Activated T-cell treated with anti-CD3 and anti-CD28 coated beads, Interleukin-2, amount 50 U/mL, for 24 hours (primary cell): ENCODE results near the gene KRTAP5-1.
A peak's percentile ranks its signal among the peaks of the same experiment; 100 is the strongest.

Experiments used
- DNase-seq: peaks from one replicate; pipeline ENCODE4 v3.0.0-alpha.2; 2020
- H3K27ac Mint-ChIP-seq: 2 replicates; pipeline ENCODE4 v1.8.0; 2020; ENCODE audit warnings: mild to moderate bottlenecking, mixed read lengths
- H3K27me3 Mint-ChIP-seq: 2 replicates; pipeline ENCODE4 v1.8.0; 2020; ENCODE audit warnings: mixed read lengths
- H3K36me3 Mint-ChIP-seq: 2 replicates; pipeline ENCODE4 v1.8.0; 2020; ENCODE audit warnings: low read depth, mixed read lengths
- H3K4me1 Mint-ChIP-seq: 2 replicates; pipeline ENCODE4 v1.8.0; 2020; ENCODE audit warnings: low read depth, mixed read lengths
- H3K4me3 Mint-ChIP-seq: 2 replicates; pipeline ENCODE4 v1.8.0; 2020; ENCODE audit warnings: mild to moderate bottlenecking, moderate library complexity, mixed read lengths
- H3K9me3 Mint-ChIP-seq: 2 replicates; pipeline ENCODE4 v1.8.0; 2020; ENCODE audit warnings: mixed read lengths

Gene KRTAP5-1

GRCh38 chr11:1553808-1554594 is 31.1 kb downstream of the KRTAP5-1 start:
- peaks cover 5% of the 10 kb centered on the region for H3K36me3 Mint-ChIP-seq
- H3K27ac Mint-ChIP-seq, result no peak overlapping the region
- H3K27me3 Mint-ChIP-seq, result peaks cover 20% of the 10 kb centered on the region
- H3K4me1 Mint-ChIP-seq, result no peaks in the 10 kb centered on the region
- H3K9me3 Mint-ChIP-seq, result no peaks in the 10 kb centered on the region
- DNase-seq, result no peak
- no peak overlapping the region for H3K4me3 Mint-ChIP-seq

DNA sequence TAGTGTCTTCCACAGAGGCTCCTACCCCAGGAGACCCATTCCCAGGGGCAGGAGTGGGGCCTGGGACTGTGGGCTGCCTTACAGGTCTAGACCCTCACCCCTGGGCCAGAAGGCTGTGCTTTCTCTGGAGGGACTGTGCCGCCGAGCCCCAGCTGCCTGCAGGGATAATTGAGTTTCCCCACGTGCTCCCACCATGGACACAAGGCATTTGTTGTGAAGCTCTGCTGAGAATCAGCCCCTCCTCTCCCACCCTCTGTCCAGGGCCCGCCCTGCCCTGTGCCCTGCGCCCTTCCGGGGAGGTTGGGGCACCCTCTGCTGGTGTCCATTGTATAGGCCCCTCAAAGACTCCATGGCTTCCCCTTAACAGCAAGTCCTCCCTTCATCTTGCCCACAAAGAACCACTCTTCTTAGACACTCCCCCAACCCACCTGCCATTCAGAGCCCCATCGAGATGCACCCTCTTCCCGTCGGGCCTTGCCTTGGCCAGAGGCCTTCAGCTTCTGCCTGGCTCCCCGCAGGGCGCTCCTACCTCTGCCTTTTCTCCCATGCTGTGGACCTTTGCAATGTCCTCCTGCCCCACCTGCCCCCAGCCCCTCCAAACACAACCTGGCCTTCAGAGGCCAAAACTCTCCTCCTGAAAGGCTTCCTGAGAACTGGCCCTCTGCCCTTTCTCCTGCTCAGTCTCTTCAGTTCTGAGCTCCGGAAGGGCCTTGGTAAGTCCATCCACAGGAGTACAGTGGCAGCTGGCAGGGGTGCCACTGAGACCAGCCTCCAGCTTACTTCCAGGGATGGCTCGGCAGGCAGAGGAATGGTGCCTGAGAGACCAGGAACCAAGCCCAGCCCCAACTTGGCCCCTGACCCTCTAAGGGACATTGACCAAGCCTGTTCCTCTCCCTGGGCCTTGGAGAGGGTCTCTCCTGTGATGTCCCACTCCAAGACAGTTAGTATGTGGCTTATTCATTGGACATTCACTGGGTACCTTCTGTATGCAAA is 35.4 kb downstream of the KRTAP5-1 start:
- H3K4me3 Mint-ChIP-seq, result no peak overlapping the region
- no peak overlapping the region for H3K27ac Mint-ChIP-seq
- peaks cover 4% of the 10 kb centered on the region for H3K4me1 Mint-ChIP-seq
- H3K9me3 Mint-ChIP-seq, result no peaks in the 10 kb centered on the region
- DNase-seq, result no peak
- no peaks in the 10 kb centered on the region for H3K36me3 Mint-ChIP-seq
- peaks cover 47% of the 10 kb centered on the region for H3K27me3 Mint-ChIP-seq

- Mint-ChIP-seq H3K27ac (no peak overlapping the region), H3K4me3 (no peak overlapping the region), H3K9me3 (no peaks in the 10 kb centered on the region), H3K27me3 (peaks cover 45% of the 10 kb centered on the region), H3K4me1 (peaks cover 4% of the 10 kb centered on the region), H3K36me3 (no peaks in the 10 kb centered on the region)
- DNase-seq, result no peak
Observed at GRCh38 chr11:1548221-1549070, 36.6 kb downstream of the KRTAP5-1 start.

DNA sequence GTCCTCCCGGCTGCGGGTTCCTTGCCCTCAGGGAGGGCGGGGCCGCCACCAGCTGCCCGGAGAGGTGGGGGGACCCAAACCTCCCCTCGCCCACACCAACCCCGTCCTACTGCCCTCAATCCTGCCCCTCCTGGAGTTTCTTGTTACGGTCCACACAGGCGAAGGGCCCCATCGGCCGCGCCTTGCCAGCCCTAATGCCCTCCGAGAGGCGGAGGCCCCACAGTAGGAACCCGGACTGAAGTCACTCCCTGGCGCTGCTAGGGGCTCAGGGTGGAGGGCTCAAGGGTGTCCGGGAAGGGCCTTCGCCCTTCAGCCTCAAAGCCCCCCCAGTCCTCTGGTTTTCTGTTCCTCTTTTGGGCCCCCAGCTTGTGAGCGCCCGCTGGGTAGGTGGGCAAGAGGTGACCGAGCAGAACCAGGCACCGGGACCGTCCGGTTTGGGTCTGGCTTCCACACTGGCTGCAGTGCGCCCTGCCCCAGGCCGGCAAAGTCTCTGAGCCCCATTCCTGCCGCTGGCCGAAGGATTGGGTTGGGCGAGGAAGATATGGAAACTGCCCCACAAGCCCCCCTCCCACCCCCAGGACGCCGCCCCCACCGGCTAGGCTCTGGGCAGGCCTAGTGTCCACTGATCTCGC is 37.5 kb downstream of the KRTAP5-1 start:
- Mint-ChIP-seq H3K9me3 (no peaks in the 10 kb centered on the region), H3K4me3 (no peak overlapping the region), H3K27ac (no peak overlapping the region)

GRCh38 chr11:1546536-1547466 is 38.3 kb downstream of the KRTAP5-1 start:
- peaks cover 42% of the 10 kb centered on the region for H3K27me3 Mint-ChIP-seq
- no peaks in the 10 kb centered on the region for H3K9me3 Mint-ChIP-seq
- H3K36me3 Mint-ChIP-seq, result no peaks in the 10 kb centered on the region
- H3K27ac Mint-ChIP-seq, result no peak overlapping the region
- peak; percentile 71 for DNase-seq
- H3K4me1 Mint-ChIP-seq, result peaks cover 4% of the 10 kb centered on the region
- H3K4me3 Mint-ChIP-seq, result no peak overlapping the region

More for the DNA sequence above, 37.5 kb downstream of the KRTAP5-1 start:
- H3K4me1 Mint-ChIP-seq, result peaks cover 4% of the 10 kb centered on the region
- DNase-seq, result no peak
- H3K27me3 Mint-ChIP-seq, result peaks cover 42% of the 10 kb centered on the region
- H3K36me3 Mint-ChIP-seq, result no peaks in the 10 kb centered on the region

GRCh38 chr11:1546077-1546535 is 39.0 kb downstream of the KRTAP5-1 start:
- Mint-ChIP-seq H3K4me3 (no peak overlapping the region), H3K4me1 (peaks cover 4% of the 10 kb centered on the region), H3K27ac (no peak overlapping the region), H3K9me3 (no peaks in the 10 kb centered on the region), H3K36me3 (no peaks in the 10 kb centered on the region), H3K27me3 (peaks cover 42% of the 10 kb centered on the region)
- no peak for DNase-seq

- peaks cover 42% of the 10 kb centered on the region for H3K27me3 Mint-ChIP-seq
- no peak overlapping the region for H3K4me3 Mint-ChIP-seq
- no peaks in the 10 kb centered on the region for H3K36me3 Mint-ChIP-seq
- H3K27ac Mint-ChIP-seq, result no peak overlapping the region
- no peak for DNase-seq
- H3K4me1 Mint-ChIP-seq, result peaks cover 4% of the 10 kb centered on the region
- no peaks in the 10 kb centered on the region for H3K9me3 Mint-ChIP-seq
Observed at GRCh38 chr11:1545432-1545831, 39.7 kb downstream of the KRTAP5-1 start.

GRCh38 chr11:1544536-1544935 is 40.5 kb downstream of the KRTAP5-1 start:
- no peaks in the 10 kb centered on the region for H3K9me3 Mint-ChIP-seq
- H3K27ac Mint-ChIP-seq, result no peak overlapping the region
- no peak for DNase-seq
- H3K27me3 Mint-ChIP-seq, result peaks cover 35% of the 10 kb centered on the region
- no peak overlapping the region for H3K4me3 Mint-ChIP-seq
- no peaks in the 10 kb centered on the region for H3K36me3 Mint-ChIP-seq
- H3K4me1 Mint-ChIP-seq, result peaks cover 4% of the 10 kb centered on the region

DNA sequence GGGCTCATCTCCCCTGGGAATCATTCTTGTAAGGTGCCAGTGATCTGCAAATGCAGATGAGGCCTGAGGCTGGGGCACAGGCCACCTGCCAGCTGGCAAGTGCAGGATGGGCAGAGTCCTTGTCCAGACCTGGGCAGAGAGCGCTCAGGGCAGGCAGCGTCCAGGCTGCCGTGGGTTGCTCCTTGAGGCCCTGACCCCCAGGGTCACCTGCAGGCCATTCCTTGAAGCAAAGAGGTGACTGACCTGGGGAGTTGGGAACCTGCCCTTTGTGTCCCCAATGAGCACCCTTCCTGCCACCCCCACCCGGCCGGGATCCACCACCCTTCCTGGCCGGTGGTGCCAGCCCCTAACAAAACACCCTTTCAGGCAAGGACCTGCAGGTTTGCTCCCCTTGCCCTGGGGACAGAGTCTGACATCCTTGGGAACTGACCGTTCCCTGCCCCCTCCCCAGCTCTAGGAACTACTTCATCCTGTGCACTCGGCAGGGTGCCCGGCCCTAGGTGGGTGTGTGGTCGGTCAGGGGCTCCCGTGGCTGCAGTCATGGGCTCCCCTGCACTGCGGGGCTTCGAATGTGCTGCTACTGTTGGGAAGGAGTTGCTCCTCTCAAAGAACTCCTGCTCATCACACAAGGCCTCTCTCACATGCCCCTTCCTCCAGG is 41.3 kb downstream of the KRTAP5-1 start:
- Mint-ChIP-seq H3K4me1 (peaks cover 4% of the 10 kb centered on the region), H3K4me3 (no peak overlapping the region), H3K9me3 (no peaks in the 10 kb centered on the region), H3K27ac (no peak overlapping the region), H3K27me3 (peaks cover 27% of the 10 kb centered on the region), H3K36me3 (no peaks in the 10 kb centered on the region)
- no peak for DNase-seq

GRCh38 chr11:1542267-1542666 is 42.8 kb downstream of the KRTAP5-1 start:
- Mint-ChIP-seq H3K27ac (no peak overlapping the region), H3K4me3 (no peak overlapping the region), H3K9me3 (no peaks in the 10 kb centered on the region), H3K27me3 (peaks cover 16% of the 10 kb centered on the region), H3K4me1 (peaks cover 2% of the 10 kb centered on the region), H3K36me3 (no peaks in the 10 kb centered on the region)
- DNase-seq, result no peak

- H3K36me3 Mint-ChIP-seq, result no peaks in the 10 kb centered on the region
- peaks cover 16% of the 10 kb centered on the region for H3K27me3 Mint-ChIP-seq
- no peak overlapping the region for H3K27ac Mint-ChIP-seq
- no peak for DNase-seq
- no peak overlapping the region for H3K4me3 Mint-ChIP-seq
- H3K9me3 Mint-ChIP-seq, result no peaks in the 10 kb centered on the region
- peaks cover 5% of the 10 kb centered on the region for H3K4me1 Mint-ChIP-seq
Observed at GRCh38 chr11:1541474-1542204, 43.4 kb downstream of the KRTAP5-1 start.

GRCh38 chr11:1540074-1540473 is 45.0 kb downstream of the KRTAP5-1 start:
- no peaks in the 10 kb centered on the region for H3K9me3 Mint-ChIP-seq
- DNase-seq, result no peak
- no peak overlapping the region for H3K4me3 Mint-ChIP-seq
- peaks cover 3% of the 10 kb centered on the region for H3K27me3 Mint-ChIP-seq
- H3K36me3 Mint-ChIP-seq, result peaks cover 5% of the 10 kb centered on the region
- H3K4me1 Mint-ChIP-seq, result peaks cover 18% of the 10 kb centered on the region
- no peak overlapping the region for H3K27ac Mint-ChIP-seq
